Esophagus muscularis mucosa (tissue), 4 donors: ENCODE results near the gene LINC01488.

Experiments used
- EP300 ChIP-seq: sonication (generic); formaldehyde crosslinking; IDR thresholded peaks from one replicate; pipeline ENCODE4 v1.6.1; 2017; ENCODE audit warnings: antibody characterized with exemption
- POLR2A ChIP-seq: fragments of 450-650 bp; IDR thresholded peaks from one replicate; pipeline ENCODE4 v1.6.1; 2017; ENCODE audit warnings: antibody characterized with exemption, moderate library complexity, mild to moderate bottlenecking, low read depth
- POLR2AphosphoS5 ChIP-seq, 2 donors: sonication (generic); formaldehyde crosslinking; IDR thresholded peaks; one replicate each; pipeline ENCODE4 v1.6.1; 2017; ENCODE audit warnings: antibody characterized with exemption in 2 of 2
- TF ChIP-seq, protein P1 (sequence below), 3 experiments: fragments of 200-600 bp in 2 of 3; fragments of 450-650 bp in 1 of 3; sonication (generic) in 2 of 3; IDR thresholded peaks; one replicate each; pipeline ENCODE4 v1.5.1; 2017 to 2019; ENCODE audit warnings: antibody characterized with exemption in 3 of 3, mild to moderate bottlenecking in 2 of 3, moderate library complexity in 1 of 3

GRCh38 chr11:69448471-69449284 lies 32.8 kb upstream of the LINC01488 start:
- TF ChIP-seq, protein P1, sequence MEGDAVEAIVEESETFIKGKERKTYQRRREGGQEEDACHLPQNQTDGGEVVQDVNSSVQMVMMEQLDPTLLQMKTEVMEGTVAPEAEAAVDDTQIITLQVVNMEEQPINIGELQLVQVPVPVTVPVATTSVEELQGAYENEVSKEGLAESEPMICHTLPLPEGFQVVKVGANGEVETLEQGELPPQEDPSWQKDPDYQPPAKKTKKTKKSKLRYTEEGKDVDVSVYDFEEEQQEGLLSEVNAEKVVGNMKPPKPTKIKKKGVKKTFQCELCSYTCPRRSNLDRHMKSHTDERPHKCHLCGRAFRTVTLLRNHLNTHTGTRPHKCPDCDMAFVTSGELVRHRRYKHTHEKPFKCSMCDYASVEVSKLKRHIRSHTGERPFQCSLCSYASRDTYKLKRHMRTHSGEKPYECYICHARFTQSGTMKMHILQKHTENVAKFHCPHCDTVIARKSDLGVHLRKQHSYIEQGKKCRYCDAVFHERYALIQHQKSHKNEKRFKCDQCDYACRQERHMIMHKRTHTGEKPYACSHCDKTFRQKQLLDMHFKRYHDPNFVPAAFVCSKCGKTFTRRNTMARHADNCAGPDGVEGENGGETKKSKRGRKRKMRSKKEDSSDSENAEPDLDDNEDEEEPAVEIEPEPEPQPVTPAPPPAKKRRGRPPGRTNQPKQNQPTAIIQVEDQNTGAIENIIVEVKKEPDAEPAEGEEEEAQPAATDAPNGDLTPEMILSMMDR (IDR thresholded peaks at IDR 0.05) = no peak
- no peak for TF ChIP-seq POLR2A
- TF ChIP-seq POLR2AphosphoS5 (IDR thresholded peaks at IDR 0.05) = no peak
- no peak for TF ChIP-seq EP300
